H9 (cell line): ENCODE data around the gene ADM. TPM values are rescaled to one million over a fixed set of nuclear protein-coding genes. Genes with fewer than 3 reads are reported as not detected.

Experiments used
- DNase-seq: peaks from one replicate; pipeline ENCODE4 v3.0.0-alpha.2; 2017
- H2AFZ ChIP-seq: one replicate; pipeline ENCODE4 v1.6.1; 2013; ENCODE audit warnings: mild to moderate bottlenecking, low read length, control low read depth, moderate library complexity
- H2AK5ac ChIP-seq: 2 replicates; pipeline ENCODE4 v1.6.1; 2013; ENCODE audit warnings: low read length, control low read depth, mixed read lengths; ENCODE audit not compliant: insufficient read length
- H2BK120ac ChIP-seq: one replicate; pipeline ENCODE4 v1.6.1; 2013; ENCODE audit warnings: low read depth, mild to moderate bottlenecking, low read length, control low read depth, inconsistent platforms; ENCODE audit not compliant: poor library complexity, severe bottlenecking
- H2BK12ac ChIP-seq: 2 replicates; pipeline ENCODE4 v1.6.1; 2013; ENCODE audit warnings: low read length, control low read depth, mixed read lengths, low read depth; ENCODE audit not compliant: insufficient read length
- H2BK15ac ChIP-seq: 2 replicates; pipeline ENCODE4 v1.6.1; 2013; ENCODE audit warnings: low read depth, low read length, control low read depth
- H2BK20ac ChIP-seq: one replicate; pipeline ENCODE4 v1.6.1; 2013; ENCODE audit warnings: low read depth, mild to moderate bottlenecking, low read length, control low read depth, inconsistent platforms; ENCODE audit not compliant: poor library complexity, severe bottlenecking
- H2BK5ac ChIP-seq: 2 replicates; pipeline ENCODE4 v1.6.1; 2013; ENCODE audit warnings: low read length, control low read depth, mixed read lengths; ENCODE audit not compliant: insufficient read length
- H3K14ac ChIP-seq: 2 replicates; pipeline ENCODE4 v1.6.1; 2013; ENCODE audit warnings: low read length, control low read depth; ENCODE audit not compliant: insufficient read depth
- H3K18ac ChIP-seq: 2 replicates; pipeline ENCODE4 v1.6.1; 2013; ENCODE audit warnings: low read depth, mild to moderate bottlenecking, mixed read lengths, low read length, control low read depth; ENCODE audit not compliant: insufficient read length
- H3K23ac ChIP-seq: 2 replicates; pipeline ENCODE4 v1.6.1; 2013; ENCODE audit warnings: low read length, control low read depth, mixed read lengths, low read depth; ENCODE audit not compliant: insufficient read length
- H3K23me2 ChIP-seq: 2 replicates; pipeline ENCODE4 v1.6.1; 2013; ENCODE audit warnings: low read depth, mild to moderate bottlenecking, mixed read lengths, low read length, control low read depth; ENCODE audit not compliant: insufficient read length, poor library complexity, severe bottlenecking
- H3K27ac ChIP-seq: 2 replicates; pipeline ENCODE4 v1.5.1; 2013; ENCODE audit warnings: low read length, control low read depth, mixed read lengths, low read depth; ENCODE audit not compliant: insufficient read length
- H3K27me3 ChIP-seq: 2 replicates; pipeline ENCODE4 v1.6.1; 2013; ENCODE audit warnings: low read length, control low read depth, inconsistent platforms; ENCODE audit not compliant: insufficient read depth
- H3K4ac ChIP-seq: 2 replicates; pipeline ENCODE4 v1.6.1; 2013; ENCODE audit warnings: low read depth, mild to moderate bottlenecking, control low read depth, inconsistent platforms, low read length, moderate library complexity
- H3K4me1 ChIP-seq: 2 replicates; pipeline ENCODE4 v1.6.1; 2013; ENCODE audit warnings: low read length, control low read depth, inconsistent platforms; ENCODE audit not compliant: insufficient read depth
- H3K4me2 ChIP-seq: 2 replicates; pipeline ENCODE4 v1.6.1; 2013; ENCODE audit warnings: low read length, control low read depth, mixed read lengths; ENCODE audit not compliant: insufficient read length, insufficient read depth
- H3K56ac ChIP-seq: 2 replicates; pipeline ENCODE4 v1.6.1; 2013; ENCODE audit warnings: low read depth, mild to moderate bottlenecking, mixed read lengths, low read length, control low read depth; ENCODE audit not compliant: insufficient read length
- H3K79me1 ChIP-seq: 2 replicates; pipeline ENCODE4 v1.6.1; 2013; ENCODE audit warnings: low read depth, mild to moderate bottlenecking, moderate library complexity, low read length, control low read depth, inconsistent platforms; ENCODE audit not compliant: insufficient read depth, poor library complexity, severe bottlenecking
- H3K79me2 ChIP-seq: 2 replicates; pipeline ENCODE4 v1.6.1; 2013; ENCODE audit warnings: low read length, control low read depth, inconsistent platforms; ENCODE audit not compliant: insufficient read depth
- H3K9ac ChIP-seq: 2 replicates; pipeline ENCODE4 v1.6.1; 2013; ENCODE audit warnings: low read length, control low read depth, mixed read lengths; ENCODE audit not compliant: insufficient read length; ENCODE audit errors: extremely low read depth
- H3K9me3 ChIP-seq: one replicate; pipeline ENCODE4 v1.6.1; 2013; ENCODE audit warnings: low read depth, low read length, inconsistent platforms; ENCODE audit not compliant: control insufficient read depth
- H3T11ph ChIP-seq: one replicate; pipeline ENCODE4 v1.6.1; 2013; ENCODE audit warnings: mild to moderate bottlenecking, low read length, control low read depth, inconsistent platforms
- H4K20me1 ChIP-seq: one replicate; pipeline ENCODE4 v1.6.1; 2013; ENCODE audit not compliant: control insufficient read depth, insufficient read length, insufficient read depth
- H4K5ac ChIP-seq: 2 replicates; pipeline ENCODE4 v1.6.1; 2013; ENCODE audit warnings: low read depth, mild to moderate bottlenecking, mixed read lengths, low read length, control low read depth; ENCODE audit not compliant: insufficient read length
- H4K8ac ChIP-seq: replicated peaks from 2 replicates; pipeline ENCODE4 v1.6.1; 2013; ENCODE audit warnings: low read length, control low read depth, mixed read lengths, low read depth; ENCODE audit not compliant: insufficient read length
- H4K91ac ChIP-seq: 2 replicates; pipeline ENCODE4 v1.6.1; 2013; ENCODE audit warnings: low read depth, mild to moderate bottlenecking, moderate library complexity, mixed read lengths, low read length, control low read depth; ENCODE audit not compliant: insufficient read length
- H3K27ac Mint-ChIP-seq, 3 experiments: 2 replicates in 2 of 3; 3 replicates in 1 of 3; pipeline ENCODE4 v1.8.0; 2020 to 2021; ENCODE audit warnings: mixed read lengths in 3 of 3, mild to moderate bottlenecking in 1 of 3, moderate library complexity in 1 of 3
- H3K27me3 Mint-ChIP-seq: 2 replicates; pipeline ENCODE4 v1.8.0; 2021; ENCODE audit warnings: low read depth, mild to moderate bottlenecking, moderate library complexity, mixed read lengths
- H3K36me3 Mint-ChIP-seq, 3 experiments: 2 replicates in 2 of 3; 3 replicates in 1 of 3; pipeline ENCODE4 v1.8.0; 2020 to 2021; ENCODE audit warnings: low read depth in 3 of 3, mixed read lengths in 3 of 3; ENCODE audit not compliant: insufficient read depth in 1 of 3
- H3K4me1 Mint-ChIP-seq, 2 experiments: 2 replicates each; pipeline ENCODE4 v1.8.0; 2020; ENCODE audit warnings: mixed read lengths in 2 of 2
- H3K4me3 Mint-ChIP-seq, 2 experiments: 2 replicates in 1 of 2; 3 replicates in 1 of 2; pipeline ENCODE4 v1.8.0; 2020 to 2021; ENCODE audit warnings: mild to moderate bottlenecking in 2 of 2, mixed read lengths in 2 of 2, moderate library complexity in 1 of 2
- H3K9me3 Mint-ChIP-seq, 2 experiments: 2 replicates in 1 of 2; 3 replicates in 1 of 2; pipeline ENCODE4 v1.8.0; 2020; ENCODE audit warnings: mild to moderate bottlenecking in 2 of 2, mixed read lengths in 2 of 2, moderate library complexity in 1 of 2
- WGBS: extraction: QIAGEN DNeasy Blood & Tissue Kit; methylation state at CpG from one replicate; pipeline ENCODE4 v1.1.7; 2013; ENCODE audit warnings: missing lambda C conversion rate, low lambda C conversion rate, mixed read lengths; ENCODE audit not compliant: insufficient read length; ENCODE audit errors: extremely low coverage; 5-methylcytosine and 5-hydroxymethylcytosine counted together
- total RNA-seq: library from RNA; stranded (reverse); gene quantifications from 2 replicates; pipeline ENCODE4 v1.2.1, GENCODE V29; 2021
- TF ChIP-seq, protein P1 (sequence below): fragments of 200-600 bp; sonication (generic); conservative IDR thresholded peaks from 3 replicates; pipeline ENCODE4 v1.8.0; 2021; ENCODE audit warnings: antibody characterized with exemption, mild to moderate bottlenecking

ADM gene
- total RNA-seq, 1 experiment from 2014 or later = 99.1 TPM

DNA sequence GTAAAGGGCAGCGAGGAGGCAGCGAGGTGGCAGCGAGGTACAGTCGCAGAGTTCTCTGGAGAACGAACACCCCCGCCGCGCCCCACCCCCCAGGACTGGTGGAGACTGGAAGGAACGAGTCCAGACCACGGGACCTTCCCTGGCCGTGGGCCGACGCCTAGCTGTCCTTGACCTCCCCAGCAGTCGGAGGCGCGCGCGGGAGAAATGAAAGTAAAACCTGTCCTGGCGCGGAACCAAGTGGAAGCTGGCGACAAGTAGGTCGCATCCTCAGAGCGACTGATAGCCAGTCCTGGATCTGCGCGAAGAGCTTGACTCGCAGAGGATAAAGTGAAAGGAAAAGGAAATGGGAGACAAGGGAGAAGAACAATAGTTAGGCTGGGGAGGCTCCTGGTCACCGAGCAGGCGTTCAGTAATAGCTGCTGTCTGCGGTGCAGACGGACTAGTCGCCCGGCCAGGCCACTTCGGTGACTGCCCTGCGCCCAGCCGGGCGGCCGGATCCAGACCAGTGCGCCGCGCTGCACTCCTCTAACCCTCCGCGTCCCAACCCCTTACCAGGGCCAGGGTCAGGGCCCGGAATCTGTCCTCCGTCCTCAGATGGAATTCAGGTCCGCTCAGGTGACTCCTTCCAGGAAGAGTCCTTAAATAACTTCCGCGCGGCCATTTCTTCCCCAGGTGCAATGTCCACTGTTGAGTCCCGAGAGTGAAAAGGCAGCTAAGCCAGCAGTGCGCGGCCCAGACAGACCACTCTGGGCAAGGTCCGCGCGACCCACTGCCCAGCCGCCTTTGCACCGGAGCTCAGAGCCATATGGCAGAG, 1.9 kb upstream of the ADM start:
- H3K9ac ChIP-seq = peak overlapping the region; percentile 57
- Mint-ChIP-seq H3K4me3 (peak overlapping the region; percentile 84 to 93), H3K4me1 (peaks cover 26 to 30% of the 10 kb centered on the region in 2 experiments)

More for the DNA sequence above, 1.9 kb upstream of the ADM start:
- Histone ChIP-seq H3K18ac (peak overlapping the region; percentile 39), H3T11ph (no peak overlapping the region), H3K27me3 (no peaks in the 10 kb centered on the region; the same call in 1 of the 2 replicates), H3K27ac (no peak overlapping the region), H2AFZ (no peak overlapping the region), H4K91ac (no peak overlapping the region), H3K23ac (no peak overlapping the region), H3K4ac (no peak overlapping the region), H2BK120ac (no peak overlapping the region), H3K23me2 (peaks cover 39% of the 10 kb centered on the region), H4K20me1 (no peaks in the 10 kb centered on the region), H3K79me1 (no peaks in the 10 kb centered on the region), H3K4me2 (peak overlapping the region; percentile 75), H3K4me1 (no peaks in the 10 kb centered on the region), H4K5ac (no peak overlapping the region), H4K8ac (no peak overlapping the region), H2BK15ac (no peak overlapping the region), H3K14ac (peak overlapping the region; percentile 77), H3K79me2 (peaks cover 7% of the 10 kb centered on the region; the same call in 1 of the 2 replicates), H3K9me3 (no peaks in the 10 kb centered on the region), H2AK5ac (no peak overlapping the region), H3K56ac (no peak overlapping the region), H2BK20ac (no peak overlapping the region), H2BK5ac (no peak overlapping the region), H2BK12ac (no peak overlapping the region)
- peak; percentile 59 for DNase-seq
- TF ChIP-seq, protein P1, sequence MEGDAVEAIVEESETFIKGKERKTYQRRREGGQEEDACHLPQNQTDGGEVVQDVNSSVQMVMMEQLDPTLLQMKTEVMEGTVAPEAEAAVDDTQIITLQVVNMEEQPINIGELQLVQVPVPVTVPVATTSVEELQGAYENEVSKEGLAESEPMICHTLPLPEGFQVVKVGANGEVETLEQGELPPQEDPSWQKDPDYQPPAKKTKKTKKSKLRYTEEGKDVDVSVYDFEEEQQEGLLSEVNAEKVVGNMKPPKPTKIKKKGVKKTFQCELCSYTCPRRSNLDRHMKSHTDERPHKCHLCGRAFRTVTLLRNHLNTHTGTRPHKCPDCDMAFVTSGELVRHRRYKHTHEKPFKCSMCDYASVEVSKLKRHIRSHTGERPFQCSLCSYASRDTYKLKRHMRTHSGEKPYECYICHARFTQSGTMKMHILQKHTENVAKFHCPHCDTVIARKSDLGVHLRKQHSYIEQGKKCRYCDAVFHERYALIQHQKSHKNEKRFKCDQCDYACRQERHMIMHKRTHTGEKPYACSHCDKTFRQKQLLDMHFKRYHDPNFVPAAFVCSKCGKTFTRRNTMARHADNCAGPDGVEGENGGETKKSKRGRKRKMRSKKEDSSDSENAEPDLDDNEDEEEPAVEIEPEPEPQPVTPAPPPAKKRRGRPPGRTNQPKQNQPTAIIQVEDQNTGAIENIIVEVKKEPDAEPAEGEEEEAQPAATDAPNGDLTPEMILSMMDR = no peak
- Mint-ChIP-seq H3K27ac (peak overlapping the region in 2 of 3 experiments; percentile 85; a peak in 5 of 7 replicates), H3K36me3 (peaks cover 12 to 39% (median 28%) of the 10 kb centered on the region in 3 experiments; a peak in 6 of 7 replicates), H3K27me3 (peaks cover 36% of the 10 kb centered on the region), H3K9me3 (no peaks in the 10 kb centered on the region; a peak in 1 of 5 replicates)
- no CpG with 5 or more reads among the region's 56 CpGs for WGBS
